ENCODE measurements around the gene CHST8.

The CHST8 gene

DNA sequence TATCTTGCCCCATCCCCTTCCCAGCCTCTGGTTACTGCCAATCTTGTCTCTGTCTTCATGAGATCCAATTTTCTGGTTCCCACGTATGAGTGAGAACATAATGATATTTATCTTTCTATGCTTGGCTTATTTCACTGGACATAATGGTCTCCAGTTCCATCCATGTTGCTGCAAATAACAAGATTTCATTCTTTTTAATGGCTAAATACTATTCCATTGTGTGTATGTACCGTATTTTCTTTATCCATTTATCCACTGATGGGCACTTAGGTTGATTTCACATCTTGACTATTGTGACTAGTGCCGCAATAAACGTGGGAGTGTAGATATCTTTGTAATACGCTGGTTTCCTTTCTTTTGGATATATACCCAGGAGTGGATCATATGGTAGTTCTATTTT lies 43.0 kb downstream of the CHST8 start:
- H3K4me2 ChIP-seq (ENCODE audit: low read length) = no peak overlapping the region
- H3K14ac ChIP-seq (ENCODE audit: low read length) = no peak overlapping the region
- H3K4me1 ChIP-seq (ENCODE audit: control insufficient read depth in 1 of 2, insufficient read depth in 2 of 2, low read length in 2 of 2) = no peaks in the 10 kb centered on the region
- no peak overlapping the region for H3K18ac ChIP-seq (ENCODE audit: low read length)
- no peak overlapping the region for H4K12ac ChIP-seq (ENCODE audit: low read depth, low read length)
- no peak overlapping the region for H3K27ac ChIP-seq (ENCODE audit: low read depth, low read length)
- no peak overlapping the region for H2AK5ac ChIP-seq (ENCODE audit: low read length)
- no peaks in the 10 kb centered on the region for H3K27me3 ChIP-seq (ENCODE audit: insufficient read depth, low read length)
- no peak overlapping the region for H3K23ac ChIP-seq (ENCODE audit: low read length)
- H3K4ac ChIP-seq (ENCODE audit: low read depth, low read length) = no peak overlapping the region
- no peak overlapping the region for H2BK12ac ChIP-seq (ENCODE audit: low read length)
- H3K4me3 ChIP-seq (ENCODE audit: low read depth, low read length) = no peak overlapping the region
- no peaks in the 10 kb centered on the region for H3K79me2 ChIP-seq (ENCODE audit: control insufficient read depth, insufficient read depth, low read length, poor library complexity)
- H4K8ac ChIP-seq (ENCODE audit: low read depth, low read length) = no peak overlapping the region
- H3K79me1 ChIP-seq (ENCODE audit: low read length) = no peaks in the 10 kb centered on the region
- no peak overlapping the region for H2BK120ac ChIP-seq (ENCODE audit: insufficient read depth, low read length, poor library complexity)
- no peak overlapping the region for H3K9ac ChIP-seq (ENCODE audit: low read length)
- H3K9me3 ChIP-seq (ENCODE audit: insufficient read depth, low read depth, low read length) = no peaks in the 10 kb centered on the region
- no peak overlapping the region for H4K91ac ChIP-seq (ENCODE audit: low read depth, low read length)
- no peak overlapping the region for H2BK5ac ChIP-seq (ENCODE audit: low read depth, low read length, poor library complexity)
- DNase-seq = no peak
- no peaks in the 10 kb centered on the region for H3K36me3 ChIP-seq (ENCODE audit: control insufficient read depth in 1 of 2, insufficient read depth in 2 of 2, low read length in 2 of 2)
- WGBS (ENCODE audit: extremely low coverage, insufficient coverage, insufficient read length) = no CpG with 5 or more reads among the region's 5 CpGs
- H2AFZ ChIP-seq (ENCODE audit: insufficient read depth, low read length, poor library complexity) = no peak overlapping the region

DNA sequence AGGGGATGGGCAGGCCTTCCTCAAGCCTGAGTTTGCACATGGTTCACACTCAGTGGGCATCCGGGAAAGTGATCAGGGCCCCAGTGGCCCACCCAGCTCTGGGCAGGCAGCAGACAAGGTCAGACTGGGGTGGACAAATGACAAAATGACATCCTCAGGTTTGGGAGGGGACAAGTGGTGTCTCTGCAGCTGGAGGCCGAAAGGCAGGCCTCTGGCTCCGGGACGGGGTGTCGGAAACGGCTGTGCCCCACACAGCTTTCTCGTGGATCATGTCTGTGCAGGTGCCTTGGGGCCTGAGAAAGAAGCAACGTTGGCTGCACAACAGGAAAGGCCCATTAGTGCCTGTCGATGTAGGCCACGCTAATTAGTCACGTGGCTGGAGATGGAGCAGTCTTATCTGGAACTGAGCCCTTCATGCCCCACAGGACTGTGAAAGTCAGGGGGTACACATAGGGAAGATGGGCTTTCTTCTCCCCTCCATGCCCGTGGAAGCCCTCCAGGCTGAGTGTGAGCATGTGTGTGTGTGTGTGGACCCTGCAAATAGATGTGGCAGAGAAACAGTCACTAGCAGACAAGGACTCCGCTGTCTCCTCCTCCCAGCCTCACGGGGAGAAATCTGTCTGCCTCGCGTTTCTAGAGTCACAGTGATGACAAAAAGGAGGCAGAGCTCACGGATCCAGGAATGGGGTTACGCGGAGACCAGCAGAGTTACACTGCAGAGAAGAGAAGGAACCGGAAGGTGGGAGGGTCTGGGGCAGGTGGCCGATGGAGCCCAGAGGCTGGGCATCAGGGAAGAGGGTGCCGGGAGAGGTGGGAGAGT lies 44.2 kb downstream of the CHST8 start:
- no peak overlapping the region for H3K27ac ChIP-seq (ENCODE audit: low read depth, low read length)
- H2AFZ ChIP-seq (ENCODE audit: insufficient read depth, low read length, poor library complexity) = no peak overlapping the region
- no peak overlapping the region for H2AK5ac ChIP-seq (ENCODE audit: low read length)
- H3K4me2 ChIP-seq (ENCODE audit: low read length) = no peak overlapping the region
- H3K79me1 ChIP-seq (ENCODE audit: low read length) = no peaks in the 10 kb centered on the region
- no peak overlapping the region for H3K4ac ChIP-seq (ENCODE audit: low read depth, low read length)
- H3K27me3 ChIP-seq (ENCODE audit: insufficient read depth, low read length) = no peaks in the 10 kb centered on the region
- H2BK5ac ChIP-seq (ENCODE audit: low read depth, low read length, poor library complexity) = no peak overlapping the region
- H2BK120ac ChIP-seq (ENCODE audit: insufficient read depth, low read length, poor library complexity) = no peak overlapping the region
- no peak overlapping the region for H3K18ac ChIP-seq (ENCODE audit: low read length)
- H3K36me3 ChIP-seq (ENCODE audit: control insufficient read depth in 1 of 2, insufficient read depth in 2 of 2, low read length in 2 of 2) = no peaks in the 10 kb centered on the region
- H3K14ac ChIP-seq (ENCODE audit: low read length) = no peak overlapping the region
- H3K9me3 ChIP-seq (ENCODE audit: insufficient read depth, low read depth, low read length) = no peaks in the 10 kb centered on the region
- H4K12ac ChIP-seq (ENCODE audit: low read depth, low read length) = no peak overlapping the region
- no peak overlapping the region for H3K9ac ChIP-seq (ENCODE audit: low read length)
- no peaks in the 10 kb centered on the region for H3K4me1 ChIP-seq (ENCODE audit: control insufficient read depth in 1 of 2, insufficient read depth in 2 of 2, low read length in 2 of 2)
- H3K4me3 ChIP-seq (ENCODE audit: low read depth, low read length) = no peak overlapping the region
- H3K23ac ChIP-seq (ENCODE audit: low read length) = no peak overlapping the region
- WGBS (ENCODE audit: extremely low coverage, insufficient coverage, insufficient read length) = no CpG with 5 or more reads among the region's 22 CpGs
- DNase-seq = no peak
- no peak overlapping the region for H2BK12ac ChIP-seq (ENCODE audit: low read length)
- H4K91ac ChIP-seq (ENCODE audit: low read depth, low read length) = no peak overlapping the region
- H4K8ac ChIP-seq (ENCODE audit: low read depth, low read length) = no peak overlapping the region
- no peaks in the 10 kb centered on the region for H3K79me2 ChIP-seq (ENCODE audit: control insufficient read depth, insufficient read depth, low read length, poor library complexity)

DNA sequence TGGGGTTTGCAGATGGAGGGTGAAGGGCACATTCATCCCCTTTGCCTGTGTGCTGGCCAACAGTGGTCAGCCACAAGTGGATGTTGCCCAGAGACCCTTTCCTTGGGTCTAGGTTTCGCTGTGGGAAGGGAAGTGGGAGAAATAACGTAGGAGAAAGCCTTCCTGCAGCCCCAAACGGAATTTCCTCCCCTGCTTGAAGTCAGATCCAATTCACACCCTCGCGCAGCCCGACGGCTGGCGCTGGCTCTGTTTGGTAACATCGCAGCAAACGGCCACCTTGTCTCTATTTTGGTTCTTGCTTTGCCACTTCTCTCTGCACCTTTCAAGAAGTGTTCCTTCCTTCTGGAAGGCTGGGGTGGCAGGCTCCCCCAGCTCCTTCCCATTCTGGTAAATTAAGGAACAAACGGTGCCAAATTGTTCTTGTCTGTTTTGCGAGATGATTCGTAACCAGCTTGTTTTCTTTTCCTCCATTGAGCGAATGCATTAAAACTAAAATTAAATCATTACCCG lies 45.4 kb downstream of the CHST8 start:
- Histone ChIP-seq H3K36me3 (ENCODE audit: control insufficient read depth in 1 of 2, insufficient read depth in 2 of 2, low read length in 2 of 2) (no peaks in the 10 kb centered on the region), H2BK120ac (ENCODE audit: insufficient read depth, low read length, poor library complexity) (no peak overlapping the region), H3K18ac (ENCODE audit: low read length) (no peak overlapping the region), H2BK12ac (ENCODE audit: low read length) (no peak overlapping the region), H4K12ac (ENCODE audit: low read depth, low read length) (no peak overlapping the region), H3K9ac (ENCODE audit: low read length) (no peak overlapping the region), H2AFZ (ENCODE audit: insufficient read depth, low read length, poor library complexity) (no peak overlapping the region), H3K23ac (ENCODE audit: low read length) (no peak overlapping the region), H3K4me3 (ENCODE audit: low read depth, low read length) (no peak overlapping the region), H3K27ac (ENCODE audit: low read depth, low read length) (no peak overlapping the region), H3K27me3 (ENCODE audit: insufficient read depth, low read length) (no peaks in the 10 kb centered on the region), H3K4ac (ENCODE audit: low read depth, low read length) (no peak overlapping the region), H3K4me1 (ENCODE audit: control insufficient read depth in 1 of 2, insufficient read depth in 2 of 2, low read length in 2 of 2) (no peaks in the 10 kb centered on the region), H3K9me3 (ENCODE audit: insufficient read depth, low read depth, low read length) (no peaks in the 10 kb centered on the region), H3K79me2 (ENCODE audit: control insufficient read depth, insufficient read depth, low read length, poor library complexity) (no peaks in the 10 kb centered on the region), H2AK5ac (ENCODE audit: low read length) (no peak overlapping the region), H3K4me2 (ENCODE audit: low read length) (no peak overlapping the region), H2BK5ac (ENCODE audit: low read depth, low read length, poor library complexity) (no peak overlapping the region), H4K8ac (ENCODE audit: low read depth, low read length) (no peak overlapping the region), H3K14ac (ENCODE audit: low read length) (no peak overlapping the region), H3K79me1 (ENCODE audit: low read length) (no peaks in the 10 kb centered on the region), H4K91ac (ENCODE audit: low read depth, low read length) (no peak overlapping the region)
- no CpG with 5 or more reads among the region's 15 CpGs for WGBS (ENCODE audit: extremely low coverage, insufficient coverage, insufficient read length)
- no peak for DNase-seq

DNA sequence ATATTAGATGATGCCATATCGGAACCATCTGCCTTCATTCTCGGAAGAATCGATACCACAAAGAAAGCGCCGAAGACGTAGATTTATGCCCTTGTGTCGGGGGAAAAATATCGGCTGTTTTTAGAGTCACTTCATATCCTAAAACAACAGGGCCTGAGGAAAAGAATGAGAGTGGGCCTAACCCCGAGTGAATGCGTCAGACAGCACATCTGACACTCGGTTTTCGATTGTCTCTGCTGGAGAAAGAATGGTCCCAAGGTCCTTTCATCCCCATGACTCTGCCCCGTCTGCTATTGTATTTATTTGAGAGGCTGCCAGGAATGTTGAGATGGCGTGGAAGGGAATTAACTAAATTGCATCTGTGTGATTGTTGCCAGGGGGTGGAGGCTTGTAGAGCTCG lies 46.1 kb downstream of the CHST8 start:
- Histone ChIP-seq H3K79me2 (ENCODE audit: control insufficient read depth, insufficient read depth, low read length, poor library complexity) (no peaks in the 10 kb centered on the region), H2BK5ac (ENCODE audit: low read depth, low read length, poor library complexity) (no peak overlapping the region), H3K4me3 (ENCODE audit: low read depth, low read length) (no peak overlapping the region), H2AFZ (ENCODE audit: insufficient read depth, low read length, poor library complexity) (no peak overlapping the region), H3K79me1 (ENCODE audit: low read length) (no peaks in the 10 kb centered on the region), H3K27ac (ENCODE audit: low read depth, low read length) (no peak overlapping the region), H3K23ac (ENCODE audit: low read length) (no peak overlapping the region), H2BK120ac (ENCODE audit: insufficient read depth, low read length, poor library complexity) (no peak overlapping the region), H3K14ac (ENCODE audit: low read length) (no peak overlapping the region), H2AK5ac (ENCODE audit: low read length) (no peak overlapping the region), H3K9ac (ENCODE audit: low read length) (no peak overlapping the region), H3K4me1 (ENCODE audit: control insufficient read depth in 1 of 2, insufficient read depth in 2 of 2, low read length in 2 of 2) (no peaks in the 10 kb centered on the region), H2BK12ac (ENCODE audit: low read length) (no peak overlapping the region), H3K4me2 (ENCODE audit: low read length) (no peak overlapping the region), H3K27me3 (ENCODE audit: insufficient read depth, low read length) (no peaks in the 10 kb centered on the region), H4K12ac (ENCODE audit: low read depth, low read length) (no peak overlapping the region), H3K36me3 (ENCODE audit: control insufficient read depth in 1 of 2, insufficient read depth in 2 of 2, low read length in 2 of 2) (no peaks in the 10 kb centered on the region), H4K91ac (ENCODE audit: low read depth, low read length) (no peak overlapping the region), H4K8ac (ENCODE audit: low read depth, low read length) (no peak overlapping the region), H3K18ac (ENCODE audit: low read length) (no peak overlapping the region), H3K9me3 (ENCODE audit: insufficient read depth, low read depth, low read length) (no peaks in the 10 kb centered on the region), H3K4ac (ENCODE audit: low read depth, low read length) (no peak overlapping the region)
- DNase-seq = no peak
- no CpG with 5 or more reads among the region's 15 CpGs for WGBS (ENCODE audit: extremely low coverage, insufficient coverage, insufficient read length)

All from trophoblast cell (in vitro differentiated cells and primary cell).